HG02798 (cell line): ENCODE data around the gene TOLLIP.

Source experiments
- ATAC-seq: cut with Tn5 transposase; IDR thresholded peaks from one replicate; pipeline ENCODE4 v1.9.1; 2021; ENCODE audit warnings: mild to moderate bottlenecking; ENCODE audit not compliant: unreplicated experiment, poor library complexity

The TOLLIP gene

DNA sequence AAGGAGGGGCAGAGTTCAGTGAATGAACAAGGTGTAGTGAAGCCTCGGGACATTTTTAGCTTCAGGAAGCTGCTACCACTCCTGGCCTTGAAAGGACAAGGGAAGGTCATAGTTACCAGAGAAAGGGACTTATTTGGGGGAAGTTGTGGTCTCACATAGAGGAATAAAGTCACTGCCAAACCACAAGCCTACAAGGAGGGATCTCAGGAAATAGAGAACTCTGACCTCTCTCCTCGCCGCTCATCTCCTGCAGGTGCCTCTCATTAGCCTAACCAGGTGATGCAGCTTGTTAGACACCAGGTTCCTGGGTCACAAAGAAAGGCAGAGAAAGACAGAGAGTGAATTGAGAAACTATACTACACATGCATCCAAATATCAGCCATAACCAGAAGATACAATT is 14.3 kb upstream of the TOLLIP start:
- ATAC-seq: no peak

DNA sequence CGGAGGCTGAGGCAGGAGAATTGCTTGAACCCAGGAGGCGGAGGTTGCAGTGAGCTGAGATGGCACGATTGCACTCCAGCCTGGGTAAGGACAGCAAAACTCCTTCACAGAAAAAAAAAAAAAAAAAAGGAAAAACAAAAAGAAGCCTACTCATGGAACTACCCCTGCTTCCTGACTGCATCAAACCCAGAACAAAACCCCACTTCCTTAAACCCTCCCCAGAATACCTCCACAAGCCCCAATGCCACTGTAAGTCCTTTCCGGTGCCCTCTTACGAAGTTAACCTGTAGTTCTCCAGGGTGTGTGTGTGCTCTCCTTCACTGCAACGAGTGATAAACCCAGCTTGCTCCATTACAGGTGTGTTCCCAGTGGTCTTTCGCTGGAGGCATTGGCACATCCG is 8.6 kb upstream of the TOLLIP start:
- ATAC-seq: no peak

DNA sequence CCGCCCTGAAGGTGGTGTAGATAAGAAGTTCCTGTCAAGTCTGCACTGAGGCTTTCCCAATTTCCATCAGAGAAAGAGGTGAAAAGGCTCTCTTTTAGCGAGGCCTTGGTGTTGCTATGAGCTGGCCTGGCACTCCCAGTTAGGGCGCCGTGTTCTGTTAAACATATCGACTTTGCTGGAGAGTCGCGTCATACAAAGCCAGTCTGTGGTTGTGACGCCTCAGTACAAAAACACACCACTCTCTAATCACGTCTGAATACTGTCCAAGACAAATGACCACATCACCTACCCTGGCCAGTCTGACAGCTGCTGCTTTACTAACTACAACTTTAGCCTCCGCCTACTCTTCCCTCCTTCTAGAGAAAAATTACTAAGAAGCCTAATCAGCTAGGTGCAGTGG is 8.0 kb upstream of the TOLLIP start:
- no peak for ATAC-seq

DNA sequence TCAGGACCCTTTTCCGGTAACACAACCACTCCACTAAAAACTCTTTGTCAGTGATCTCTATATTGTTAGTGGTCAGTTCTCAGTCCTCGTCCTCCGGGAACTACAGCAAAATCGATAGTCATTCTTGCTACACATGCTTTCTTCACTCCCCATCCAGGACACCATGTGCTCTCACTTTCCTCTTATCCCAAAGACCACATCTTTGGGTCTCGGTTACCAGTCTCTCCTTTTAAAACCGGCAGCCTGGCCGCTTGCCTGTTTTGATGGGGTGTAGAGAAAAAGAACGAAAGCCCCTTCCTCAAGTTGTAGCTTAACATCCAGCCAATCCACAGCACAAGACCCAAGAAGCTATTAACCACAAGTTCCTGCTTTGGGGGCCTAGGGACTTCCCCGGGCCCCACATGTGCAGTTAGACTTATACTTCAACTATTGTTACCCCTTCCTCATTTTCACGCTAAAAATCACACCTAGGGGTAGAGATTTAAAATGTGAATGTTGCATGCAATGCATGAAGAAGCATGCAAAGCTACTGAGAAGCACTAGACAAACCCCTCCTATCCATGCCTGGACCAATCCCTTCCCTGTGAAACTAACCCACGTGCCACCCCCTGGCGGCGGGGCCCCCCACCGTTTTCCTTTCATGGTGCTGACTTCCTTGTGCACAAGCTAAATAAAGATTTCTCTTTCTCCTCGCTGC is 1.5 kb upstream of the TOLLIP start:
- no peak for ATAC-seq

DNA sequence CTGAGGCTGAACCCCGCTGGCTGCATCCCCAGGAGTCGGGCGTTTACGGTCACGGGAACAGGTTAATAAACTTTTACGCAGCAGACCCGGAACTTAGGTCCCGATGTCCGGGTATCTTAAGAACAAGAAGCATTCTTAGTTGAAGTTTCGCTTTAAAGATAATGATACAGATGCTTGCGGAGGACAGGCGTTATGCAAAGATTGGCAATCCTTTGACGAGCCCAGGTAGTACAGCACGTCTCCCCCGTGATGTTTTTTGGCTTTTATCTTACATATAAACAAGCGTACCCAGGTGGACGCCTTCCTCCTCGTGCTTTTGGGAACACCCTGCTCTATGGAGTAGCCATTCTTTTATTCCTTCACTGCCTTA is 871 bp upstream of the TOLLIP start:
- ATAC-seq: no peak

DNA sequence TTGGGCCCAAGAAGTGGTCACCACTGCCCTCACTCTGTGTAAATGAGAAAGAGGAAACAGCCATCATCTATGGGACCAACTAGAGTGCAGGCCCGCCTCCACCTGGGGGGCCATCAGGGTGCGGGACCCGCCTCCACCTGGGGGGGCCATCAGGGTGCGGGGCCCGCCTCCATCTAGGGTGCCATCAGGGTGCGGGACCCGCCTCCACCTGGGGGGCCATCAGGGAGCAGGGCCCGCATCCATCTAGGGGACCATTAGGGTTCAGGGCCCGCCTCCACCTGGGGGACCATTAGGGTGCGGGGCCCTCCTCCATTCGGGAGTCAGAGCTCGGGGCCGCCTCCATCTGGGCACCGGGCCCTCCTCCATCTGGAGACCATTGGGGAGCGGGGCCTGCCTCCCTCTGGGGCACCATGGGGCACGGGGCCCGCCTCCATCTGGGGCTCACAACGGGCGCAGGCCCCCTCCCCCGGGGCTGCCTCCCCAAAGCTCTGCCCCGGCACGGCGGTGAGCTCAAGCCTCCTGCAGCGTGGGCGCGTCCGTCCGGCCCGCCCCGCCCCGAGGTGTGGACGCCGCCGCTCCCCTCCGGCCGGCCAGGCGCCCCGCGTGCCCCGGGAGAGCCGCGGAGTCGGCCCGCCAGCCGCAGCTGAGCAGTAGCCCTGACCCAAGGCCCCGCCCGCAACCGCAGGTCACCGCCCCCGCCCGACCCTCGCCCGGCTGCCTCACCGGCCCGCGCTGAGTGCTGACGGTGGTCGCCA is 512 bp downstream of the TOLLIP start:
- peak; percentile 50 for ATAC-seq

DNA sequence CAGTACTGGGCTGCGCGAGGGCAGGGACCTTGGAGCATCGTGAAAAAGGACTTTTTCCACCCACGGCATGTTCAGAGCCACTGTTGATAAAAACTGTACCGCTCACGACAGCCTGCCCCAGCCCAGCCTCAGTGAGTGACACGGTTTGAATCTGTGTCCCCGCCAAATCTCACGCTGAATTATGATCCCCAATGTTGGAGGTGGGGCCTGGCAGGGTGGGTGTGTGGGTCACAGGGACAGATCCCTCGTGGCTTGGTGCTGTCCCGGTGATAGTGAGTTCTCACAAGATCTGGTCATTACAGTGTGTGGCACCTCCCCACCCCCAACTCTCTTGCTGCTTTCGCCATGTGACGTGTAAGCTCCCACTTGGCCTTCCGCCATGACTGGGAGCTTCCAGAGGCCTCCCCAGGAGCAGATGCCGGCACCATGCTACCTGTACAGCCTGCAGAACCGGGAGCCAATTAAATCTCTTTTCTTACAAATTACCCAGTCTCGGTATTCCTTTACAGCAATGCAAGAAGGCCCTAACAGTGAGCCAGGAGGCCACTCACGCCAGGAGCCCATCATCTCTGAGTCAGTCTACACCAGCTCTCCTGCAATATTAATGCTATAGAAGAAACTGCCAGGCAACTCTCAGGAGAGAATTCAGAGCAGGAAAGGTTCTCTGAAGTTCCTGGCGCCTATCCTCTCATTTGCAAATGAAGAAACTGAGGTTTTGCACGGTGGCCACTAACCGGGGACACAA is 1.3 kb downstream of the TOLLIP start:
- no peak for ATAC-seq

DNA sequence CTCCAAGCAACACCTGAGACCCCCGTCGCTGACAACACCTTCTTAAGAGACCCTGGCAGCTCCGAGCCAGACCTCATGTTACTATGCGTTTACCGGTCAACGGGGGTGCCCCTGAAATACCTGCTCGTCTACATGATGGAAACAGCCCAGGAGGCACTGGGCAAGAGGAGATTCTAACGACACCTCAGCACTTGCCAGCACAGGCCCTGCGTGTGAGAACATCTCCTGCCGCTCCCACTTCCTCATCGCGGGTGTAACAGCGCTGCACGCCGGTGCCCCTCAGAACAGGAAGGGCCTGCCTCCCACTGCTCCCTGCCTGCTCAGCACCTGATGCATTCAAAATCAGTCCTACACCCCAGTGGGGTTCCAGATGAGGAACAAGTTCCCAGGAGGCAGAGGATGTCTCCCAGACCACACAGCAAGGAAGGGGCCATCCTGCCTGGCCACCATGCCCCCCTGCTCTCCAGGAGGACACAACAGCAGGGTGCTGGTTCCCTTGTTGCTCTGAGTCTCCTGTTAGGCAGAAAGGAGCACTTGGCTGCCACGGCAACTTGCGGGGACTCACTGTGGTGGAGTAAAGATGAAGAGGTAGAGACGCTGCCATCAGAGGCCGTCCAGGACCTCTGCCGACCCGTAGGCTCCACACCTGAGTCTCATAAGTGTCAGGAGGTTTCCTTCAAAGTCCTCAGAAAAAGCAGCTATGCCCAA is 2.1 kb downstream of the TOLLIP start:
- no peak for ATAC-seq

DNA sequence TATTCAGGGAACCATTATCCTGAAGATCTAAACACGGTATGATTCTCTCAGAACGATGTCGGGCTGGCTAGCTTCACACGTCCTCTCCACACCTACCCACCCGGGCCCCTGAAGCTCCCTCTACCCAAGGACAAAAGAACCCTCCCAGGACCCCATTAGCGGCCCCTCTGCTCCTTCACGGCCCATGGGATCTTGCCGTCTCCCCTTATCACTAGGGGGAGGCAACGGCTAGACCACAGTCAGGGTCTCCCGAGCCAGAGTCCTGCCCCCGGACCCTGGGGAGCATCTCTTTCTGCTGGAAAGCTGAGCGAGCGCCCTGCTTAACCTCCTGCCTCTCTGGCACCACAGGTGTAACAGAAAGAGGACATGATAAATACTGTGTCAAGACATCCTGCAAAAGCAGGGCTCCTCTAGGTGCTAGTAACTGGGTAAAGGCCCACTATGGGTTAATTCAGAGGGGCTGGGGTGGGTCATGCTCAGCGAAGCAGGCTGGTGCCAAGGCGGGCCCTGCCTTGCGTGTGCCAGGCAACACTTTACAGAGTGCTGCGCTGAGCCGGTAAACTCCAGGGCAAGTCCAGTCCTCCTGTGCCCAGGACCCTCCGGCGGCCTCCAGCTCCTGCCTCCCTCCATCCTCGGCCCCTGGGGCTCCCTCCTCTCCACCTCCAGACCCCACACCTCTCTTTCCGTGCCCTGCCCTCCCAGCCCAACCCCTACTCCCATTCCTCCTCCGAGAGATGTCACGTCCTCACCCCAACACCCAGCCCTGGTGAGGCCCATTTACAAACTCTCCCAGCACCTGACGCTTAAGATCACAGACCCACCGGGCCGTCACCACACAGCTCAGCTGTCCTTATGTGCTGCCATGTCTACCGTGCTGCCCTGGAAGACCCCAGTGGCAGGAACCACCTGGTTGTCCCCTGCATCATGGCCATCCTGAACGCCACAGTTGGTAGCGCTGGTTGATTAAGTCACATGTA is 3.0 kb downstream of the TOLLIP start:
- no peak for ATAC-seq

DNA sequence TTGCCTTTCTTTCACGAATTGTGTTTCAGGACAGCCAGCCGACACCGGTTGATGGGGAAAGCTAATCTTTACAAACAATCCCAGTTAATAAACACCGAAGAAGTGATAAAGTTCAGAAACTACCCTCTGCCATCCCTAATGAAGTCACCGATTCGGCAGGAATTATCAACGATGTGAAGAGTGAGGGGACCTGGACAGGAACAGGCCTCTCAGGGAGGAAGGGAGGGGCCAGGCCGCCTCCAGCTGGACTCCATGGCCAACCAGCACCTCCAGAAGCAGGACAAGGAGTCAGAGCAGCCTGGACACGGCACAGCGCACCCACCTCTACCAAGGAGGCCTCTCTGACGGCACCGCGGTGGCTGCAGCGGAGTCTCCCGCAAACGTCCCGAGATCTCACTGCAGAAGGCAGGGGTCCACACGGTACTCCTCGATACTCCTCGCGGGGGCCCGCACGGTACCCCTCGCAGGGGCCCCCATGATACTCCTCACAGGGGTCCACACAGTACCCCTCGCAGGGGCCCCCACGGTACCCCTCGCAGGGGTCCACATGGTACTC is 3.9 kb downstream of the TOLLIP start:
- no peak for ATAC-seq

DNA sequence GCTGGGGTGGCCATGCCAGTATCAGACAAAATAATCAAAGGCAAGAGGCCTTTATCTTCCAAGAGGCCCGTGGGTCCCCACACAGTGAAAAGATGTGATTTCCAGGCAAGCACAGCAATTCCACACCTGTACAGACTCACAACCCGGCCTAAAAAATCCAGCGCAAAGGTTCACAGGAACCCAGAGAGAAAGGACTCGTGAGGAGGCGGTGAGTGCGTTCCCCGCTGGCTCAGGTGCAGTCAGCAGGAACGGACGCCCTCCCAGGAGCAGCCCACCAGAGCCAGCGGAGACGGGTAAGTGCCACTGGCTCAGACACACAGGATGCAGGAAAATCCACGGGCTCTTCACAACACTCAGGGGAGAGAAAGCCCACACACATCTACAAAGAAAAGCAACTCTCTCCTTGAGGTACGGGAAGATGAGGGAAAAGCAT is 4.4 kb downstream of the TOLLIP start:
- ATAC-seq: no peak

DNA sequence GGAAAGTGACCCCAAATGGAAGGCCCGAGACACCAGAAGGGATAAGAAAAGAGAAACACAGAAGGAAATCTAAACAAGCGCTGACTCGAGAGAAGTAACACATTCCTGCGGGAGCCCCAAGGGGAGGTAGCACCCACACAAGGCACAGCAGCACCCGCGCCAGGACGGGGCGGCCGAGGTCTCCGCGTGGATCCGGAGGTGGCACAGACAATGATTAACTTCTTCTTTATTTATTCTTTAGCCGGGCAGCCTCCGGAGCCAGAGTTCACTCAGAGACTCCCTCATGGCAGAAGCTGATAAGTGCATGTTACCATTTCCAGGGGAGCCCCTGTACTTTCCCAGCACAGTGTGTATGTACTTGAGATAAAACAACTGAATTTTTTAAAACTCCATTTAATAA is 5.1 kb downstream of the TOLLIP start:
- no peak for ATAC-seq

DNA sequence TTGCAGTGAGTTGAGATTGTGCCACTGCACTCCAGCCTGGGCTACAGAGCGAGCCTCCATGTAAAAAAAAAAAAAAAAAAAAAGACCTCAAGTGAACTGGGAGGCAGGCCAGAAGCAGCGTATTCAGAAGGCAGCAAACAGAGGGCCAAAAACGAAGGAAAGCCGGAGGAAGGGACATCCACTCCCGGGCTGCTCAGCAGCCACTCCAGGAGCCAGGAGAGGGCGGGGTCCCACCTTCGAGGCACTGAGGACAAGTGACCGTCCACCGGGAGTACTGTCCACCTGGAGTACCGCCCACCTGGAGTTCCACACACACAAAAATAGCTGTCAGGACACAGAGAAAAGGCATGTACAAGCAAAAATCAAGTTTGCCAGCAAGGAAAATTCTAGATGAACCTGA is 5.5 kb downstream of the TOLLIP start:
- ATAC-seq: no peak

DNA sequence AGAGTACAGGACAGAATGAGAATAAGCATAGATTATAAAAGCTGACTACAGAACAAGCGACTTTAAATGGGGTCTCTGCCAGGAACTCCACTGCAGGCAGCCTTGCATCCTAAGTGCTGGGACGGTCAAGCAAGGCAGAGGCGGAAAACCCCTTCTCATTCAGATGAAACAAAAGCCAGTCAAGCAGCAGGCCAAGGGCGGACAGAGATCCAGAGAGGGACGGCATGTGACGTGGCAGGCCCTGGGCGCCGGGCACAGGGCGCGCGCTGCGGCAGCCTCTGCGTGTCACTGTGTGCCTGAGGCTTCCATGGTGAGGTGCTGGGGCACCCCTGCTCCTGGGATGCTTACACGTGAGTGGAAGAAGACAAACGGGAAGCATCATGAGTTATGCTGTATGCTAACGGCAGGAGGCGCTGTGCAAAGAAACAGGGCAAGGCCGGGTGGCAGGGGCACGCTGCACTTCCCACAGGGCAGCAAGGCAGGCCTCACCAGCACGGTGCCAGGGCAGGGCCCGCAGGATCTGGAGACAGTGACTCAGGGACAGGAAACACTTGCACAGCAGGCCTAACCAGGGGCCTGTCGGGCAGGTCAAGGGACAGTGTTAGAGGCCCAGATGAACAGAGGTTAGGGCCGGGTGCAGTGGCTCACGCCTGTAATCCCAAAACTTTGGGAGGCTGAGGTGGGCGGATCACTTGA is 6.2 kb downstream of the TOLLIP start:
- no peak for ATAC-seq

DNA sequence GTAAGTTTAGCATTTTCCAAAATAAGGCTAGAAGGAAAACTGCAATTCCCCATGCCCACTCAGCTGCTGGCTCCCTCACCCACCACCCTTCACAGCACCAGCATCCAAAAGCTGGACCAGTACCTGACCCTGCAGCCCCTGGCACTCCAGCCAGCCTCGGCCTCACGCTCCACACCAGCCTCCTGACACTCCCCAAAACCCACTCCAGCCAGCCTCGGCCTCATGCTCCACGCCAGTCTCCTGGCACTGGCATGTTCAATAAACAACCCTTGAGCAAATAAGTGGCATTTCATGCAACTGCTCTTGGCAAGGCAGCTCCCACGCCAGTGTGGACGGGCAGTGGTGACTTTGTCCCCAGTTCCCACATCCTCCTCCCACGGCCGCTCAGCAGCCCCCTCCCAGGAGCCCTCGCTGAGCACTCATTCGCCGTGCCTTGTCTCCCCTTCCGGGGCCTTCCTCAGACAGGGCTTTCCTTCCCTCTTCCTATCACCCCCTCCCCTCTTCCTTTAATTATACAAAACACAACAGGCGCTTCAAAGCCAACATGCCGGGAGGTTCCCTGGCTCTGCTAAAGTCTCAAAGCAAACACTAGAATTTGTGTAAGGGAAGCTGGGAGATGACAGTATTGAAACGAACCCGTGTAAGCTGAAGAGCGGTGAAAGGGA is 6.8 kb downstream of the TOLLIP start:
- no peak for ATAC-seq

DNA sequence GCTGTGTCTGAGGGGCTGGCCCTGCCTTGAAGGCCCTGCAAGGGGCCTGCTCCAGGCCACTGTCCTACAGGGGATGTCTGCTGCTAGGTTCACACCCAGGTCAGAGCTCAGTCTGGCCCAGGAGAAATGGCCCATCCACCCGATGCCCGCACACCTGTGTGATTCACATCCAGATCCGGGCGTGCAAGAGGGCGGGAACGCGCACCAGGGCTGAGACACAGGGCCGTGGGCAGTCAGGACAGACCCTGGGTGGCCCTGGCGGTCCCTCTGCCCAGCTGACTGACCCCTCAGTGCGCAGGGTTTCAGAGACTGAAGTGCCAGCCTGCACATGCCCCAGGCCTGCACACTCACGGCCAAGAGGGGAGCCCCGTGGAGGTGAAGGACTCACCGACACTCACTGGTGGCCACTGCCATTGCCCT is 7.4 kb downstream of the TOLLIP start:
- no peak for ATAC-seq

DNA sequence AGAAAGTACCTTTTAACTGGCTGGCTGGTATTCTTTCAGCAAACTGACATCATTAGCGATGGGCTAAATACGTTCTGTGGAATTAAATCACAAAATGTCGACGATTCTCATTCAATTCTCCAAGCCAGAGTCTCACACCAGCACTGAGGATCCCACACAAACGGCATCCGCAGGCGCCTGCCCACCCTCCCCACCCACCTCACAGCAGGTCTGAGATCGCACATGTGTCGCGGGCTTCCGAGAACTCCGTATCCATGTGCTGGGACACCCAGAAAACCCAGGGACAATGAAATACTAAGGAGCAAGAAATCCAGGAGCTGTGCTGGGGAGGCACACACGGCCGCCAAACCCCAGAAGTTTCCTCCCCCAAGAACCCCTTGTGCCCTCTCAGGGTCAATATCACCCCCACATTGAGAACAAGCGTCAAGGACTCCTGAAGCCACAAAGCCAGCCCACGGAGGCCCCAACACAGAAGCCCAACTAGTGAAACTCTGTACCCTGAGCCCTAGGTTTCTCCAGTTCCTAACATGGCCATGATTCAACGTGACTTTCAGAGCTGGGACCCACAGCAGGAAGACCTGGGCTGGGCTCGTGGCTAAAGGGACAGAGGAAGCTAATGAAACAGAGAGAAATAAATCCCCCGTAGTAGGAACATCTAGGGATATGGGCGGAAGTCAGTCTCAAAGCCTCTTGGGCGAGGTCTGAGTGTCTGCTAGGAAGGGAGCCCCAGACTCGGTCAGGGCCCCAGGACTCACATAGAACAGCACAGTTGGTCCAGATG is 8.0 kb downstream of the TOLLIP start:
- ATAC-seq: no peak
